Measurements from ENCODE around the gene AFAP1L1. TPM values are rescaled to one million over a fixed set of nuclear protein-coding genes. Genes with fewer than 3 reads are reported as not detected.

The AFAP1L1 gene
- total and polyA plus RNA-seq, 9 of the 15 experiments (the other 6 are each of a cell fraction or from before 2014, with no cell fraction given), result 0.01 to 0.12 (median 0.03) TPM; not detected in 4

DNA sequence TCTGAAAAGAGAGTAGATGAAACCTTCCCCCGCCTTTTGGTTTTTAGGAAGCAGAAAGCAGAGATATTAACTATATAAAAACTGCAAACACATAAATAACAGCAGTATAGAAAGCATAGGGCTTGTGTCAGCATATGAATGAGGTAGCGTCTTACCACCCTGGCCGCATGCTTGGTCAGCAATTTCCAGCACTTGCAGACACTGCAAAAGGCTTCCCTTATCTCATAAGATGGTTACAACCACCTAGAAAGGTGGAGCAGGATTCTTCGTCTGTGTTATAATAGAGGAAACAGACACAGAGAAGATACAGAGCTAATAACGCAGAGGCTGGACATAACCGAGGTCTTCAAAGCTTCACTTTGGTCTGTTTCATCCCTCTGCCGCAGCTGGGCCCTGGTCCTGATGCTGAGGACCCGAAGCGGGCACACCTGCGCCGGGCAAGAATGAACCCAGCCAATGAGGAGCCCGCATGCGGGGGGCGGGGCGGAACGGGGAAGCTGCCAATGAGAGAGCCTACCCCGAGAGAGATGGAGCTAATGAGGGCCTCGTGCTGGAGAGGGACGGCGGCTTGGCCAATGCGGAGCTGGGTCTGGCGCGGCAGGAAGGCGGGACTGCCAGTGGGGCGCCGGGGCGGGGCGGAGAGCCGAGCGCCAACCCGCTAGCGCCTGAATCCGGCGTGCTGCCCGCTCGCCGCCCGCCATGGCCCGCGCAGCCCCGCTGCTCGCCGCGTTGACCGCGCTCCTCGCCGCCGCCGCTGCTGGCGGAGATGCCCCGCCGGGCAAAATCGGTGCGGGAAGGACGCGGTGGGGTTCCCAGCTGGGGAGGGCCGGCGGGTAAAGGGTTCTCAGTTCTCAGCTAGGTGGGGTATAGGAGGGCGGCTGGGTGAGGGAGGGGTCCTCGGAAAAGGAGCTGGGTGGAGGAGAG is 86.0 kb downstream of the AFAP1L1 start, which contains the start of gene PCYOX1L (continued):
- TF ChIP-seq ZNF609 (CRISPR knock-in tag; IDR thresholded peaks at IDR 0.05; ENCODE audit: borderline replicate concordance), result no peak
- TF ChIP-seq MTA1 (IDR thresholded peaks at IDR 0.05; ENCODE audit: borderline replicate concordance), result no peak
- no peak for TF ChIP-seq ZNF445 (CRISPR knock-in tag; IDR thresholded peaks at IDR 0.05; ENCODE audit: low read depth)
- TF ChIP-seq ARNT (IDR thresholded peaks at IDR 0.05), result no peak
- peak; percentile 88 for TF ChIP-seq CXXC5 (CRISPR knock-in tag; IDR thresholded peaks at IDR 0.05)
- no peak for TF ChIP-seq ZNF347 (CRISPR knock-in tag; IDR thresholded peaks at IDR 0.05; ENCODE audit: low read depth)
- no peak for TF ChIP-seq ZNF76 (CRISPR knock-in tag; IDR thresholded peaks at IDR 0.05; ENCODE audit: borderline replicate concordance)
- no peak for TF ChIP-seq RHOXF2B (CRISPR knock-in tag; conservative IDR thresholded peaks at IDR 0.05)
- no peak for TF ChIP-seq E2F3 (CRISPR knock-in tag; IDR thresholded peaks at IDR 0.05)
- TF ChIP-seq SIN3B (IDR thresholded peaks at IDR 0.05; ENCODE audit: low read depth), result peak; percentile 60
- TF ChIP-seq SMAD2 (IDR thresholded peaks at IDR 0.05; ENCODE audit: low read depth, low read length), result no peak
- TF ChIP-seq PHB (CRISPR knock-in tag; IDR thresholded peaks at IDR 0.05), result no peak
- no peak for TF ChIP-seq CREB1 (IDR thresholded peaks at IDR 0.05)
- no peak for TF ChIP-seq CREB1 (CRISPR knock-in tag; IDR thresholded peaks at IDR 0.05)
- TF ChIP-seq POLR2AphosphoS2 (IDR thresholded peaks at IDR 0.05; ENCODE audit: low read length), result no peak
- no peak for TF ChIP-seq JUNB (CRISPR knock-in tag; conservative IDR thresholded peaks at IDR 0.05)
- no peak for TF ChIP-seq BMI1 (IDR thresholded peaks at IDR 0.05; ENCODE audit: low read length)
- peak; percentile 80 to 83 for TF ChIP-seq NRF1 (conservative IDR thresholded peaks at IDR 0.05 in 1 of 2, IDR thresholded peaks at IDR 0.05 in 1 of 2)
- no peak for TF ChIP-seq MCM5 (IDR thresholded peaks at IDR 0.05; ENCODE audit: low read depth)
- no peak for TF ChIP-seq GABPB1 (CRISPR knock-in tag; IDR thresholded peaks at IDR 0.05)
- no peak; a peak in 1 of 4 replicates for TF ChIP-seq TBL1XR1 (IDR thresholded peaks at IDR 0.05; ENCODE audit: low read length in 2 of 2)
- TF ChIP-seq SPI1 (IDR thresholded peaks at IDR 0.05; ENCODE audit: borderline replicate concordance, low read depth, low read length), result no peak
- no peak for TF ChIP-seq ELF1 (tag; IDR thresholded peaks at IDR 0.05)
- TF ChIP-seq HDAC3 (IDR thresholded peaks at IDR 0.05; ENCODE audit: borderline replicate concordance, partially characterized antibody), result no peak
- TF ChIP-seq LEF1 (IDR thresholded peaks at IDR 0.05), result no peak
- TF ChIP-seq NR2C2 (CRISPR knock-in tag; IDR thresholded peaks at IDR 0.05), result no peak
- TF ChIP-seq NR2C2 (tag; IDR thresholded peaks at IDR 0.05), result no peak
- TF ChIP-seq STAT5B (CRISPR knock-in tag; IDR thresholded peaks at IDR 0.05), result no peak

All from K562 (cell line).